NCI-H510A (cell line): Measurements from ENCODE around the gene CYCS.
"Not testable (repeated sequence)": the region's sequence is repeated elsewhere in the genome, so short reads cannot be mapped to it uniquely, and the experiment has no call there.

Experiments used
- DNase-seq: peaks from one replicate; lab custom pipeline; 2025; lab: John Stamatoyannopoulos, UW

Gene CYCS

DNA sequence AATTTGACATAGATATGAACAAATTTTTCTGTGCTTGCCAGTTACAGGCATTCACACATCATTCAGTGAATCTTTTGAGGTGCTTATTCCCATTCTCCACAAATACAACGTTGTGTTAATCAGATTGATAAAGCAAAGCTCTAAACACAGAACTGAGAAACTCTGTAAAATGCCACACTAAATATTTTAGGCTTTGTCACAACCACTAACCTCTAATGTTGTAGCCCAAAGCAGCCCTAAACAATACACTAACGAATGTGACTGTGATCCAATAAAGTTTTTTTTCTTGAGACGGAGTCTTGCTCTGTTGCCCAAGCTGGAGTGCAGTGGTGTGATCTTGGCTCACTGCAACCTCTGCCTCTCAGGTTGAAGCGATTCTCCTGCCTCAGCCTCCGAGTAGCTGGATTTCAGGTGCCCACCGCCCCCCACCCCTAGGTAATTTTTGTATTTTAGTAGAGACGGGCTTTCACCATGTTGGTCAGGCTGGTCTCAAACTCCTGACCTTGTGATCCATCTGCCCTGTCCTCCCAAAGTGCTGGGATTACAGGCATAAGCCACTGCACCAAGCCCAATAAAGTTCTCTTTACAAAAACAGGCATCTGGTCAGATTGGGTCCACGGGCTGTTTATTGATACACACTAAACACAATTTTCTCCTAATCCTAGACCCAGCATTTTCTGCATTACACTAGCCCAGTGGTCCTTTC, 6.9 kb downstream of the CYCS start:
- no peak for DNase-seq

DNA sequence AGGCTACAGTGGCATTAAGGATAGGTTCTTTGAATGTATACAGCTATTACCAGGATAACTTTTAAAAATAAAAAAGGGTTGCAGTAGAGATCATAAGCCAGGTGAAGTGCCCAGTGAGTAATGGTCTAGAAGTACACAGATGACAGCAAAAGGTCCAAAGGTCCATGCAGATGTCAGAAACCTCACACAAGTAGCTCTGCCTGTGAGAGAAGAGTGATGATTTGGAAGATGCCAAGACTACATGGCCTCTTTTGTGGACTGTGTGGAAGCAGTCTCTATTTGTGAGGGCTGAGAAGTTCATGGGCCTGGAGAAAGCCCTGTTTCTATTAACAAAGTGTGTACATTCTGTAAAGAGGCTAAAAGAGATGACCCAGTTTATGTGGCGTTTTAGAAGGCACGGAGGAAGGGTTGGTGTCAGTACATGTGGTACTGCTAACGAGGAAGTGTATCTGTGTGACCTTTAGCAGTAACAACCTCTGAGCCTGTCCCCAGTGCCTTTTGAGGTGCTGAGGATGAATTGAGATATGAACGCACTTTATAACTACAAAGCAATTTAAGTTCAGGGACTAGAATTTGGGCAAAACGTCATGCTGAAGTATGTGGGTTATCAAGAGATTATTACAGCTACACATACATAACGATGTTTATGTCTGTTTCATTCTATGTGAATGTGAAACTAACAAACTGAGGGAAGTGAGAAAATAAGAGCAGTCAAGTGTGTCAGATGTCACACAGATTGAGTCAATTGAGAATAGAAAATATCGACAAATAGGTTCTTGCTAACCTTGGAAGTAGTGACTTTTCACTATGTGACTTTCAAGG, 7.6 kb downstream of the CYCS start:
- no peak for DNase-seq

DNA sequence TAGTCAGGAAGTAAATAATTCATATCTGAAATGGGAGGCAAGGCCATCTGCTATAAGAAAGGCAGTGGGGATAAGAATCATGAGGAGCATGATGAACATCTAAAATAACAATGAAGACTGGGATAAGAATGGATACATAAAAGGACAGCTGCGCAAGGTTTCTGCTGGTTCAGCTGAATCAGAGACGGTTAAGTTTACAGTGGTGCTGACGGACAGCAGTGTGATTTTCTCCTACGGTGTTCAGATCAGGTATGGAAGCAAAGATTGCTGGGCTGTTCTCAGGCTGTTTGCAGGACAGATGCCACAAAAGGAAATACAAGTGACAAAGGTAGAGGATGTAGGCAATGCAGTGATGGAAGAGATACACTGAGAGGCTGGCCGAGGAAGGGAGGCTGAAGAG, 8.4 kb downstream of the CYCS start:
- DNase-seq, result no peak

DNA sequence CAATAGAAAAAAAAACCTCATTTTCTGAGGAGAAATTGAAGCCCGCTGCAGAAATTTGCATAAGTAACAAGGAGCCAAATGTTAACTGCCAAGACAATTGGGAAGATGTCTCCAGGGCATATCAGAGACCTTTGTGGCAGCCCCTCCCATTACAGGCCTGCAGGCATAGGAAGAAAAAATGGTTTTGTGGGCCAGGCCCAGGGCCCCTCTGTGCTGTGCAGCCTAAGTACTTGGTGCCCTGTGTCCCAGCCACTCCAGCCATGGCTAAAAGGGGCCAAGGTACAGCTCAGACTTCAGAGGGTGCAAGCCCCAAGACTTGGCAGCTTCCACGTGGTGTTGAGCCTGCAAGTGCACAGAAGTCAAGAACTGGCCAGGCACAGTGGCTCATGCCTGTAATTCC, 14.5 kb downstream of the CYCS start:
- DNase-seq, result not testable (repeated sequence)

DNA sequence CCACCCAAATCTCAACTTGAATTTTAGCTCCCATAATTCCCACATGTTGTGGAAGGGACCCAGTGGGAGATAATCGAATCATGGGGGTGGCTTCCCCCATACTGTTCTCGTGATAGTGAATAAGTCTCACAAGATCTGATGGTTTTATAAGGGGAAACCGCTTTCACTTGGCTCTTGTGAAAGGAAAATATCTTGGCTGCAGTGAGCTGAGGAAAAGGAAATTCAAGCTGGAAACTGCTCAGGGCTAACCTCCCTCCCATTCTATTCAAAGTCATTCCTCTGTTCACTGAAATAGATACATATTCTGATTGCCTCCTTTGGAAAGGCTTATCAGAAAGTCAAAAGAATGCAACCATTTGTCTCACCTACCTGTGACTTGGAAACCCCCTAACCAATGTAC, 15.8 kb downstream of the CYCS start:
- DNase-seq, result no peak

DNA sequence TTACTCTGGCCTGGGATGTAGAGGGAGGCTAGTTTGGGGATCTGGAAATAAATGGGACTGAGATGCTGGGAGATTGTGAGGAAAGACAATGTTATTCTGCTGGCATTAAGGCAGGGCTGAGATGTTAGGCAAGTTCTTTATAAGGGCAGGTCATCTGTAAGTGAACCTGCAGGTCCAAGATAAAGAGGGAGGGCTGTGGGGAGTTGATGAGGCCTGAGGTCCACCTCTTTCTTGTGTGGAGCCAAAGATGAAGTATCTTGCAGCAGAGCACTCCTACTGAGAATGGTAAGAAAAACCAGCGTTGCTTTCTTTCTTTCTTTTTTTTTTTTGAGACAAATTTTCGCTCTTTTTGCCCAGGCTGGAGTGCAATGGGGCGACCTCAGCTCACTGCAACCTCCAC, 19.1 kb downstream of the CYCS start:
- no peak for DNase-seq

DNA sequence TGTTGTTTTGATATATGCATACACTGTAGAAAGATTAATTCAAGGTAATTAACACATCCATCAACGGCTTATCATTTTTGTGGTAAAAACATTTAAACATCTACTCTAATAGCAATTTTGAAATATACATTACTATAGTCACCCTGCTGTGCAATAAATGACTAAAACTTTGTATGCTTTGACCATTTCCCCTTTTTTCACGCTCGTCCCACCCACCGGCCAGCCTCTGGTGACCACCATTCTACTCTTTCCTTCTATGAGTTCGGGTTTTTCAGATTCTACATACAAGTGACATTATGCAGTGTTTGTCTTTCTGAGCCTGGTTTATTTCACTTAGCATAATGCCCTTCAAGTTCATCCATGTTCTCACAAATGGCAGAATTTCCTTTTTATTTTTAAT, 21.3 kb downstream of the CYCS start:
- no peak for DNase-seq

DNA sequence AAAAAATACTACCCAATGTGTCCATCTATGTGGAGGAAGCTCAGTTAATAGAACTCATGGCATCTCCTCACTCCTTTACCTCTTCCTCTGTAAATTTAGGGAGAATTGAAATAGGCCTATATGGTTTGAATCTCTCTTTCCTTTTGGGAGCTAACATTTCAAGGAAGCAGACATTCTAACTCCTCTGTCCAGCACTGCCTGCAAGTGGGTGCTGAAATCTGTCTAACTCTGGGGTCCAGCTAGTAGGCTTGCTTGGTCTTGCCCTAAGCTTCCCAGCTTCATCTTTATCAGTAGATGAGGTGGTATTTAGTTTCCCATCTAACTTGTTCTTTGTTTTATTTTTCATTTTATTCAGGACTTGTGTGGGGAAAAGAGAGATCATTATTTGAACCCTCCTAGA, 23.2 kb downstream of the CYCS start:
- no peak for DNase-seq

DNA sequence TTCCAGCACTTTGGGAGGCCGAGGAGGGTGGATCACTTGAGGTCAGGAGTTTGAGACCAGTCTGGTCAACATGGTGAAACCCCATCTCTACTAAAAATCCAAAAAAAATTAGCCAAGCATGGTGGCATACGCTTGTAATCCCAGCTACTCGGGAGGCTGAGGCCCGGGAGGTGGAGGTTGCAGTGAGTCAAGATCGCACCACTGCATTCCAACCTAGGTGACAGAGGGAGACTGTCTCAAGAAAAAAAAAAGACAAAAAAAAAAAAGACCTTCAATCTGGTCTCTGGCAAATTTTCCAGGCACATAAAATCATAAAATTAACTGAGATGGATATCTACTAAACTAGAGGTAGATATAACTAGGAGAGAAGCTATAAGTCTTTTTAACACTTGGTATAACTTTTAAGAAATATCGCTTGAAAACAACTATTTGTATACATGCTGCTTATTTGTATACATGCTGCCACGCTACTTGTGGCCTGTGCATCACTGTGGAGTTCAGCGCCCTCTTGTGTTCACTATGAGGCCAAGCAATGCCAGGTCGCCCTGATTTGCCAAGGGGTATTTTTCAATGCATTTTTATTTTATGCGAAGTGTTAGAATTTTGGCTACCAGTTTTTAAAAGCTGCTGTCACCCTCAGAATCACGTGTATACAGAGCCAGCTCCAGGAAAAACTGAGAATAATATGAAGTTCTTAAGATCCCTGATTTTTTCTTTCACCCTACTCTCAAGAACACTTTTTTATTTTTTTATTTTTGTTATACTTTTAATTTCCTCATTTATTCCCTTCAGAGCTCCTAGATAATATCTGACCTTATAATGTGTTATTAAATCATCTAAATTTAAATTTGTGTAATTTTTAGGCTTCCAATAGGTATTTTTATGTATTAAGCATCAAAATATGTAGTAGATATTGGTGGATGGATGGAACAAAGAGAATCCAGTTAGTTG, 26.7 kb downstream of the CYCS start:
- DNase-seq, result peak; percentile 13

DNA sequence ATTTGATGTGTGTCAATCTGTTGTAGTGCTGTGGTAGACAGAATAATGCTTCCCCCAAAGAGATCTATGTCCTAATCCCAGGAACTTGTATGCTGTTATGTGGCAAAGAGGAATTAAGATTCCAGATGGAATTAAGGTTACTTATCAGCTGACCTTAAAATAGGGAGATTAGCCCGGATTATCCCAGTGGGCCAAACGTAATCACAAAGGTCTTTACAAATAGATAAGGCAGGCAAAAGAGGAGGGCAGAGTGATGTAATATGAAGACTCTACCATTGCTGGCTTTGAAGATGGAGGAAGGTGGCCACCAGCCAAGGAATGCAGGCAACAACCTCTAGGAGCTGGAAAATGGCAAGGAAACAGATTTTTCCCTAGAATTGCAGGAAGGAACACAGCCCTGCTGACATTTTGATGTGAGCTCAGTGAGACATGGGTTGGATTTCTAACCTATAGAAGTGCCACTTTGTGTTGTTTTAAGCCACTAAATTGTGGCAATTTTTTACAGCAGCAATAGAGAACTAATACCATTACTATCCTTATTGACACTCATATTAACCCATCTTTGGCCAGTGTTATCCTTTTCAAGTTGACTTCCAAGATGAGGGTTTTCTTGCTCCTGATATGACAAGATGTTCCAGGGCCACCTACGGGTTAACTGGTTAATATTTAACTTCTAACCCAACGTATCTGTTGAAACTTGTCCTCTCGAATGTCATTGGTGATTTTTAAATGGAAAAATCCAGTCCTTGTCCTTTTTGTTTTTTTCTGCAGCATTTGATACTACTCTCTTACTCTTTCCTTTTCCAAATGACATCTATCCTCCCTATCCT, 29.3 kb downstream of the CYCS start:
- no peak for DNase-seq

DNA sequence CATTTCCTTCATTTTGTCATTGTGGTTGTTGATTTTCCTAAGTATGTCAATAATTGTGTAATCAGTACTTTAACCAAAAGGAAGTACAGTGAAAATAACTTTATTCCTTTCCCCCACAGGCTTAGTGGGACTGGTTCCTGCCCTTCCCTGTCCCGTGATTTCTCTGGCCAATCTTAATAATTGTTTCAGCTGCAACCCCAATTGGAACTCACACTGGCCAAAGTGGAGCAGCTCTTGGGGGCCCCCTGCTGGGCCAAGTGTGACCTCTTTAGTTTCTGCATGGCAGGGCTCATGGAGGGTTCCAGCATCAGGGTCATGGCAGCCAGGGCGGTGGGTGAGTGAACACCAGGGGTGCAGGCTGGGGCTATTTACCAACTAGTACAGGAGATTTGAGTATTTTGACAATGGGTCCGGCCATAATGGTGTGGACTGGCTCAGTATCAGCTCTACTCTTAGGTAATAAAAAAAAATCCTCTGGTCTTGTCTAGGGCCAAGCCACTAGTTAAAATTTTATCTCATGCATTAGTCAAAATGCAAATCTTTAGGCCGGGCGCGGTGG, 31.7 kb downstream of the CYCS start:
- DNase-seq, result peak; percentile 24

DNA sequence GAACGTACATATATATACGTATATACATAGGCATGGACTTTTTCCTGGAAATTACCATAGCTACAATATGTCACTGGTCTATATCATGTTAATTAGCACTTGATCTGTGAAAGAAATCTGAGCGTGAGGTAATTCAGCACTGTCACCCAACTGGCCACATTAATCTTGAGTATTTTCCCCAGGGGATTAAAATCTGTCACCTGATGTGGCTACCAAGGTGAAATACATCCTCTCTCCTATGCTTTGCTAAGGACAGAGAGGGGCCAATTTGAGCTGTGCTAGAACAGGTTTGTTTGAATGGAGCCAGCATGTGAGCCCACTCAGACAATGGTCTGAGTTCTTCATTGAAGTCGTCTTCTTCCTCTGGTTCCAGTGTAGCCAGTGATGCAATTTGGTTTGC, 33.3 kb downstream of the CYCS start:
- DNase-seq, result no peak

DNA sequence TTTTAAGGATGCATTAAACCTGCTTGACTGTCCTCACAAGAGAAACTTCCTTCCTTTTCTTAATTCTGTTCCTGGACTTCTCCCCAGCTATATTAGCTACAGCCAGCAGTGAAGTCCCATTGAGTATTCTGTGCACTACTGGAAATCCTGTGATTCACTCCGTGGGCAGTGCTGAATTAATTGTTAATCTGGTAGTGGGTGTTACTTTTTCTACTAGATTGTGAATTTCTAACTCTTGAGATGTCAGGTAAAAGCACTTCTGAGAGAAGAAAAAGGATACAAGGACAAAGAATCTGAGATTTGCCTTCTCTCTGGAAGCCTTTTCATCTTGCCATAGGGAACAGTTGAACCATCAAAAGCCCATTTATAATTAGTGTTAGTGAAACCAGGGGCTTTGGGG, 33.9 kb downstream of the CYCS start:
- no peak for DNase-seq

DNA sequence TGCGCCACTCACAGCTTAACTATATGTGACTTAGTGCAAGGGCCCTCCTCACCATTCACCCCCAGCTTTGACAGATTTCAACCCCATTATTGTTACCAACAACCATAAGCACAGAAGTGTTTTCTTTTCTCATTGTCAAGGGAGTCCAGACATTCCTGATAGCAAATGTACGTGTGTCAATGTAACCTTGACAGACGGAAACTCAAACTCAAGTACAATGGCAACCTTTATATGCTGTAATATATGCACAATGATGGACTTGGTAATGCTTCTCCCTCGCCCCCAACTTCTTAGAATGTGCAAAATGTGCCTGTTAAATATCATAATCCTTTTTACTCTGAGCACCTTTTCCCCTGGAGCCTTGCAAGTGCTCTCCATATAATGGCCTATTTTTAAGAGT, 34.7 kb downstream of the CYCS start:
- DNase-seq, result no peak

DNA sequence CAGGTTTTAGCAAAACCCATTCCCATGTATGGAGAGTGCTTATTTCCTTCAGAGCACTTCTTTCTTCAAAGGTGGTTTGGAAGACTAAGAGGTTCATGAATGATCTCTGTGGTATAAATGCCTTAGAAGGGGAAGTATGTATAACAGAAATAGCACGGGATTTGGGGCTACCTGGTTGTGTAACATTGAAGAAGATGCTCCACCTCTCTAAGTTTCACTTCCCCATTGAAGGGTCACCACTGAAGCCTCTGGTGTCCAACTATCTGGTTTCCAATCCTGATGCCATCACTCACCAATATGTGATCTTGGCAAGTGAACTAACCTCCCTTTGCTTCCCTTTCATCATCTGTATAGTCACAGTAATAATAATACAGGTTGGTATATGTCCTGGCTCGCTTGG, 37.2 kb downstream of the CYCS start:
- no peak for DNase-seq

DNA sequence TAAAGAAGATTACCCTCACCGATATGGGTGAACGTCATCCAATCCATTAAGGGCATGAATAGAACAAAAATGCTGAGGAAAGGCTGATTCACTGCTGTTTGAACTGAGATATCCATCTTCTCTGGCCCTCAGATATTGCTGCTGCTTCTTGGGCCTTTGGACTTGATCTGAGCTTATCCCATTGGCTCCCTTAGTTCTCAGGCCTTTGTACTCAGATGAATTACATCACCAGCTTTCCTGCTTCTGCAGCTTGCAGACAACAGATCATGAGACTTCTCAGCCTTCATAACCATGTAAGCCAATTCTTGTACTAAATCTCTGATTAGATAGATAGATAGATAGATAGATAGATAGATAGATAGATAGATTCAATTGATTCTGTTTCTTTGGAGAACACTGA, 40.2 kb downstream of the CYCS start:
- DNase-seq, result no peak

DNA sequence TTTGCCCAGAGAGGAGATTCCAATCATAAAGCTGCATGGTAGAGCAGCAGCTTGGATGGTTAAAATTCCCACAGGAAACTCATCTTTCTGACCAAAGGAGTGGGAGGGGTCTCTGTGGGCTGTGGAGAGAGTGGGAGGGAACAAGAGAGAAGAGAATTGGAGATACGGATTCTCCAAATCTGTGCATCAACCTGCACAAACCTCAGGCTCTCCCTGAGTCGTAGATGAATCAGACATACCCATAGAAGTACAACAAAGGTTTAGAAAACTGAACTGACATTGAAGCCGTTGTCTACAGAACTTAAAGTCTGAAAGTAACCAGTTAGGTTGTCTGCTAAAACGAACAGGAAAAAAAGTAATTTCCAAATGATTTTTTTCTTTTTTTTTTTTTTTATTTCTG, 41.9 kb downstream of the CYCS start:
- DNase-seq, result no peak

DNA sequence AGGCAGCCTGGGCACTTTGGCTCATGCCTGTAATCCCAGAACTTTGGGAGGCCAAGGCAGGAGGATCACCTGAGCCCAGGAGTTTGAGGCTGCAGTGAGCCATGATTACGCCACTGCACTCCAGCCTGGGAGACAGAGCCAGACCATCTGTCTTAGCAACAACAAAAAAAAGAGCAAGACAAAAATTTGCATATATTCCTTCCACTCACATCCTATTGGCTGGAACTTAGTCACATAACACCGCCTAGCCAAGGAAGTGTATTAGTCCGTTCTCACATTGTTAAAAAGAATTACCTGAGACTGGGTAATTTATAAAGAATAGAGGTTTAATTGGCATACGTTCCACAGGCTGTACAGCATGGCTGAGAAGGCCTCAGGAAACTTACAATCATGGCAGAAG, 43.0 kb downstream of the CYCS start:
- not testable (repeated sequence) for DNase-seq

DNA sequence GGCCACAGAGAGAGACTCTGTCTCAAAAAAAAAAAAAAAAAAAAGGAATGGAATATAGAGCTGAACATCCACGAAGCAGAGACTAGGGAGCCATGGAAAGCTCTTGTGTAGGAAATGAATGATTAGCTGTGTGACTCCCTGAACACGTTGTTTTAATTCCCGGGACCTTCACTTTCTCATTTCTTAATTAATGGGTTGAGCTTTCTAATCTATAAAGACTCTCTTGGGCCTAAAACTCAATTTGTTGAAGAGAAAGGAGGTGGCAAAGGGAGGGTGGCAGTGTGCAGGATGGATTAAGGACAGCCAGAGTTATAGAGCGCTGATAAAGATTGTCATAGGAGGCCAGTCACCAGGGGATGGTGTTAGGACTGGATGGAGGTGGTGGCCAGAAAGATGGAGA, 48.0 kb downstream of the CYCS start:
- DNase-seq, result no peak

DNA sequence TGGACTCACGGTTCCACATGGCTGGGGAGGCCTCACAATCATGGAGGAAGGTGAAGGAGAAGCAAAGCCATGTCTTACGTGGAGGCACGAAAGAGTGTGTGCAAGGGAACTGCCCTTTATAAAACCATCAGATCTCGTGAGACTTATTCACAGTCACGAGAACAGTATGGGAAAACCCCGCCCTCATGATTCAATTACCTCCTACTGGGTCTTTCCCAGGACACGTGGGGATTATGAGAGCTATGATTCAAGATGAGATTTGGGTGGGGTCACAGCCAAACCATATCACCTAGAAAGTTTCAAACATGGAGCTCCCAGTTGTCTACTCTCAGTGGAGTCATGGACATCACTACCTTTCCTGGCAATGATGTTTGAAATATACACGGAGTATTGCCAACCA, 49.6 kb downstream of the CYCS start:
- DNase-seq, result no peak

DNA sequence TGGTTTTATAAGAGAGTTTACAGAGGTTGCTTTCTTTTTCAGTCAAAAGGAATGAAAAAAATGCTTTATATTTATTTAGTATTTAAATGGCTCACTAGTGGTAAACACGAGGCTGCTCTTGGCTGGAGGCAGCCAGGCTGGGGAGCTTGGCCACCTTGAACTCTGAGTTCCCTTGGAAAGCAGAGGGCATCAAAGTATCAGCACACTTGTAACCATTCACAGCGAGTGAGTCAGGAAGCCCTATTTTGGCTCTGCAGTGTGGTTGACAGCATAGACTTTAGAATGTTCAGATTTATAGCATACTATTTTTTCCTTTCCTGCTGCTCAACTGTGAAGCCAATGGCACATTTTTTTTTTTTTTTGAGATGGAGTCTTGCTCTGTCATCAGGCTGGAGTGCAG, 51.6 kb downstream of the CYCS start:
- DNase-seq, result no peak
